HG02571 (cell line): ENCODE data around the gene BRIX1.
A peak's percentile ranks its signal among the peaks of the same experiment; 100 is the strongest.

Experiments used
- ATAC-seq: cut with Tn5 transposase; IDR thresholded peaks from one replicate; pipeline ENCODE4 v1.9.1; 2021; ENCODE audit warnings: mild to moderate bottlenecking, moderate library complexity; ENCODE audit not compliant: unreplicated experiment

The BRIX1 gene

GRCh38 chr5:34915139-34915855, at the start of gene BRIX1, which contains the start of gene RAD1:
Gene BRIX1, plus strand, starts transcription at chr5:34915711. Its CDS starts 28 bp downstream, at chr5:34915739.
Gene RAD1, minus strand, starts transcription at chr5:34915504. Its CDS starts 612 bp downstream, at chr5:34914892.
- peak; percentile 99 for ATAC-seq

GRCh38 chr5:34866989-34867471, 48.5 kb upstream of the BRIX1 start:
- no peak for ATAC-seq

- ATAC-seq = no peak
Observed at GRCh38 chr5:34867660-34868059, 47.9 kb upstream of the BRIX1 start.

- ATAC-seq = no peak
Observed at GRCh38 chr5:34868791-34869190, 46.7 kb upstream of the BRIX1 start.

GRCh38 chr5:34869256-34869655, 46.3 kb upstream of the BRIX1 start:
- no peak for ATAC-seq

GRCh38 chr5:34870382-34870781, 45.1 kb upstream of the BRIX1 start:
- ATAC-seq = no peak

GRCh38 chr5:34876275-34876674, 39.2 kb upstream of the BRIX1 start:
- ATAC-seq = no peak

GRCh38 chr5:34881246-34881645, 34.3 kb upstream of the BRIX1 start:
- no peak for ATAC-seq

GRCh38 chr5:34886392-34887119, 29.0 kb upstream of the BRIX1 start:
- no peak for ATAC-seq

- no peak for ATAC-seq
Observed at GRCh38 chr5:34889394-34889793, 26.1 kb upstream of the BRIX1 start.

GRCh38 chr5:34891981-34892380, 23.5 kb upstream of the BRIX1 start:
- no peak for ATAC-seq

GRCh38 chr5:34892414-34892813, 23.1 kb upstream of the BRIX1 start:
- ATAC-seq = no peak

GRCh38 chr5:34894716-34895115, 20.8 kb upstream of the BRIX1 start:
- no peak for ATAC-seq

- ATAC-seq = no peak
Observed at GRCh38 chr5:34895641-34896419, 19.7 kb upstream of the BRIX1 start.

- ATAC-seq = no peak
Observed at GRCh38 chr5:34897646-34898045, 17.9 kb upstream of the BRIX1 start.

GRCh38 chr5:34898258-34898895, 17.1 kb upstream of the BRIX1 start:
- ATAC-seq = peak; percentile 72

GRCh38 chr5:34899066-34899465, 16.4 kb upstream of the BRIX1 start:
- ATAC-seq = no peak

GRCh38 chr5:34900652-34901051, 14.9 kb upstream of the BRIX1 start:
- no peak for ATAC-seq

GRCh38 chr5:34903260-34903659, 12.3 kb upstream of the BRIX1 start:
- ATAC-seq = no peak

GRCh38 chr5:34905564-34905963, 9.9 kb upstream of the BRIX1 start:
- ATAC-seq = no peak

GRCh38 chr5:34913072-34913471, 2.4 kb upstream of the BRIX1 start:
- ATAC-seq = no peak
